Endothelial cell of umbilical vein (primary cell): Measurements from ENCODE around the gene ABTB1.

ENCODE experiments used
- CTCF ChIP-seq, 2 donors: IDR thresholded peaks; 1 replicate in 1 of 2; 2 replicates in 1 of 2; pipeline ENCODE4 v1.5.1; 2011; ENCODE audit warnings: low read length in 2 of 2, mild to moderate bottlenecking in 2 of 2, moderate library complexity in 2 of 2, control low read depth in 1 of 2, inconsistent platforms in 1 of 2, low read depth in 1 of 2; ENCODE audit not compliant: insufficient read depth in 1 of 2; ENCODE audit errors: extremely low read depth in 1 of 2
- POLR2A ChIP-seq: IDR thresholded peaks from 2 replicates; pipeline ENCODE4 v1.6.1; 2012; ENCODE audit warnings: low read depth, mild to moderate bottlenecking, control low read depth, low read length
- POLR2AphosphoS5 ChIP-seq: IDR thresholded peaks from 2 replicates; pipeline ENCODE4 v1.6.1; 2012; ENCODE audit warnings: low read depth, mild to moderate bottlenecking, control low read depth, low read length, moderate library complexity; ENCODE audit not compliant: insufficient read depth
- TF ChIP-seq, protein P1 (sequence below): IDR thresholded peaks from 2 replicates; pipeline ENCODE4 v1.6.1; 2011; ENCODE audit not compliant: insufficient read depth, insufficient read length

DNA sequence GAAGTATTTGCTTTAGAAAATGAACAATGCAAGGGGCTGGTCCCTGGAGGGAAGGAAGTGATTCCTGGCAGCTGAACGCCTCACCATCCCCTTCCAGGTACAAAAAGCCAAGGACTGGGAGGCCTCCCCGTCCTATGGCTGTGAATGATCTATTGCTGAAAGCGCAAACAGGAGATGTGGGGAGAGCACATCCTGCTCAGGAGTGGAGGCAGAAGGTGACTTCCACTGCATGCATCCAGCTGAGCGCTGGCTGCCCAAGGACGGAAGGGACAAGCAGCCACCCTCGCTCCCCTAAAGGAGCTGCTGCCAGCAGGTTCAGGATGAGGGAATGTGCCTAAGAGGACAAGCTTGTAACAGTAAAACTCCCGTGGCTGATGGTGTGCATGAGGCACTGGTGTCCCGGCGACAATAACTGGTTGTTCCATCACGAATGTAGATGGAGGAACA is 41.4 kb downstream of the ABTB1 start:
- TF ChIP-seq CTCF (IDR thresholded peaks at IDR 0.05; ENCODE audit: extremely low read depth in 1 of 2, insufficient read depth in 1 of 2, low read depth in 1 of 2, low read length in 2 of 2) = no peak
- no peak for TF ChIP-seq POLR2A
- peak; percentile 26 for TF ChIP-seq POLR2AphosphoS5
- TF ChIP-seq, protein P1, sequence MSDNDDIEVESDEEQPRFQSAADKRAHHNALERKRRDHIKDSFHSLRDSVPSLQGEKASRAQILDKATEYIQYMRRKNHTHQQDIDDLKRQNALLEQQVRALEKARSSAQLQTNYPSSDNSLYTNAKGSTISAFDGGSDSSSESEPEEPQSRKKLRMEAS = no peak
